ENCODE data around the gene ERICH6B.

Gene ERICH6B

GRCh38 chr13:45595965-45596364 lies 19.6 kb downstream of the ERICH6B start:
- Histone ChIP-seq H3K23ac (ENCODE audit: low read depth, low read length, poor library complexity) (no peak overlapping the region), H3K9me3 (replicated peaks in 1 of 2; ENCODE audit: control insufficient read depth in 2 of 2, insufficient read depth in 1 of 2, low read depth in 1 of 2, low read length in 2 of 2) (no peaks in the 10 kb centered on the region), H2BK15ac (ENCODE audit: low read length) (no peak overlapping the region), H3K18ac (ENCODE audit: low read length) (no peak overlapping the region), H4K91ac (ENCODE audit: low read depth, low read length, poor library complexity) (no peak overlapping the region), H3K4me2 (ENCODE audit: insufficient read depth, low read length, poor library complexity, severe bottlenecking) (no peak overlapping the region), H2AFZ (ENCODE audit: low read length) (no peak overlapping the region), H3K36me3 (replicated peaks in 1 of 2; ENCODE audit: control insufficient read depth in 2 of 2, insufficient read depth in 2 of 2, low read length in 2 of 2) (no peaks in the 10 kb centered on the region), H4K8ac (ENCODE audit: low read depth, low read length) (no peak overlapping the region), H2BK12ac (ENCODE audit: low read length) (no peak overlapping the region), H2BK120ac (ENCODE audit: low read depth, low read length) (no peak overlapping the region), H3K9ac (ENCODE audit: low read depth, low read length, poor library complexity) (no peak overlapping the region), H3K27me3 (ENCODE audit: control insufficient read depth in 3 of 3, insufficient read depth in 3 of 3, low read depth in 1 of 3, low read length in 3 of 3) (no peaks in the 10 kb centered on the region), H2AK5ac (ENCODE audit: low read depth, low read length) (no peak overlapping the region), H2BK5ac (ENCODE audit: low read length) (no peak overlapping the region), H3K14ac (ENCODE audit: low read length) (no peak overlapping the region), H3K4me1 (ENCODE audit: control insufficient read depth in 2 of 2, insufficient read depth in 1 of 2, low read depth in 1 of 2, low read length in 2 of 2) (no peaks in the 10 kb centered on the region), H3K4me3 (ENCODE audit: low read length in 2 of 2) (no peak overlapping the region), H3K27ac (replicated peaks; ENCODE audit: low read length) (no peak overlapping the region), H3K79me1 (ENCODE audit: low read depth, low read length) (no peaks in the 10 kb centered on the region), H3K4ac (ENCODE audit: low read length) (no peak overlapping the region)
- WGBS, 2 donors (ENCODE audit: extremely low coverage in 2 of 2, insufficient read length in 2 of 2, insufficient replicate concordance in 1 of 2) = no CpG with 5 or more reads among the region's 2 CpGs
- DNase-seq (ENCODE audit: low spot score) = no peak

- no peak overlapping the region for H3K4me3 ChIP-seq (ENCODE audit: low read length in 2 of 2)
These were observed 20.8 kb downstream of the ERICH6B start for GRCh38 chr13:45594764-45595163.

GRCh38 chr13:45594227-45594626 lies 21.3 kb downstream of the ERICH6B start:
- no CpG with 5 or more reads among the region's 2 CpGs for WGBS, 2 donors (ENCODE audit: extremely low coverage in 2 of 2, insufficient read length in 2 of 2, insufficient replicate concordance in 1 of 2)
- DNase-seq (ENCODE audit: low spot score) = no peak
- Histone ChIP-seq H4K91ac (ENCODE audit: low read depth, low read length, poor library complexity) (no peak overlapping the region), H2BK12ac (ENCODE audit: low read length) (no peak overlapping the region), H3K36me3 (replicated peaks in 1 of 2; ENCODE audit: control insufficient read depth in 2 of 2, insufficient read depth in 2 of 2, low read length in 2 of 2) (no peaks in the 10 kb centered on the region), H3K9ac (ENCODE audit: low read depth, low read length, poor library complexity) (no peak overlapping the region), H4K8ac (ENCODE audit: low read depth, low read length) (no peak overlapping the region), H3K4me3 (ENCODE audit: low read length in 2 of 2) (no peak overlapping the region), H3K4me1 (ENCODE audit: control insufficient read depth in 2 of 2, insufficient read depth in 1 of 2, low read depth in 1 of 2, low read length in 2 of 2) (no peaks in the 10 kb centered on the region), H3K79me1 (ENCODE audit: low read depth, low read length) (no peaks in the 10 kb centered on the region), H3K23ac (ENCODE audit: low read depth, low read length, poor library complexity) (no peak overlapping the region), H3K9me3 (replicated peaks in 1 of 2; ENCODE audit: control insufficient read depth in 2 of 2, insufficient read depth in 1 of 2, low read depth in 1 of 2, low read length in 2 of 2) (no peaks in the 10 kb centered on the region), H2AK5ac (ENCODE audit: low read depth, low read length) (no peak overlapping the region), H2AFZ (ENCODE audit: low read length) (no peak overlapping the region), H2BK120ac (ENCODE audit: low read depth, low read length) (no peak overlapping the region), H2BK5ac (ENCODE audit: low read length) (no peak overlapping the region), H2BK15ac (ENCODE audit: low read length) (no peak overlapping the region), H3K4ac (ENCODE audit: low read length) (no peak overlapping the region), H3K4me2 (ENCODE audit: insufficient read depth, low read length, poor library complexity, severe bottlenecking) (no peak overlapping the region), H3K18ac (ENCODE audit: low read length) (no peak overlapping the region), H3K27ac (replicated peaks; ENCODE audit: low read length) (no peak overlapping the region), H3K14ac (ENCODE audit: low read length) (no peak overlapping the region), H3K27me3 (ENCODE audit: control insufficient read depth in 3 of 3, insufficient read depth in 3 of 3, low read depth in 1 of 3, low read length in 3 of 3) (no peaks in the 10 kb centered on the region)

More at GRCh38 chr13:45594764-45595163, 20.8 kb downstream of the ERICH6B start:
- Histone ChIP-seq H2BK5ac (ENCODE audit: low read length) (no peak overlapping the region), H4K91ac (ENCODE audit: low read depth, low read length, poor library complexity) (no peak overlapping the region), H2AFZ (ENCODE audit: low read length) (no peak overlapping the region), H3K27ac (replicated peaks; ENCODE audit: low read length) (no peak overlapping the region), H3K27me3 (ENCODE audit: control insufficient read depth in 3 of 3, insufficient read depth in 3 of 3, low read depth in 1 of 3, low read length in 3 of 3) (no peaks in the 10 kb centered on the region), H2BK12ac (ENCODE audit: low read length) (no peak overlapping the region), H3K4ac (ENCODE audit: low read length) (no peak overlapping the region), H3K36me3 (replicated peaks in 1 of 2; ENCODE audit: control insufficient read depth in 2 of 2, insufficient read depth in 2 of 2, low read length in 2 of 2) (no peaks in the 10 kb centered on the region), H3K18ac (ENCODE audit: low read length) (no peak overlapping the region), H3K79me1 (ENCODE audit: low read depth, low read length) (no peaks in the 10 kb centered on the region), H3K23ac (ENCODE audit: low read depth, low read length, poor library complexity) (no peak overlapping the region), H3K4me1 (ENCODE audit: control insufficient read depth in 2 of 2, insufficient read depth in 1 of 2, low read depth in 1 of 2, low read length in 2 of 2) (no peaks in the 10 kb centered on the region), H2BK120ac (ENCODE audit: low read depth, low read length) (no peak overlapping the region), H4K8ac (ENCODE audit: low read depth, low read length) (no peak overlapping the region), H2BK15ac (ENCODE audit: low read length) (no peak overlapping the region), H3K9me3 (replicated peaks in 1 of 2; ENCODE audit: control insufficient read depth in 2 of 2, insufficient read depth in 1 of 2, low read depth in 1 of 2, low read length in 2 of 2) (no peaks in the 10 kb centered on the region), H3K9ac (ENCODE audit: low read depth, low read length, poor library complexity) (no peak overlapping the region), H2AK5ac (ENCODE audit: low read depth, low read length) (no peak overlapping the region), H3K14ac (ENCODE audit: low read length) (no peak overlapping the region), H3K4me2 (ENCODE audit: insufficient read depth, low read length, poor library complexity, severe bottlenecking) (no peak overlapping the region)
- DNase-seq (ENCODE audit: low spot score) = no peak
- WGBS, 2 donors (ENCODE audit: extremely low coverage in 2 of 2, insufficient read length in 2 of 2, insufficient replicate concordance in 1 of 2) = no CpG with 5 or more reads among the region's 3 CpGs

GRCh38 chr13:45592758-45593157 lies 22.8 kb downstream of the ERICH6B start:
- Histone ChIP-seq H2AK5ac (ENCODE audit: low read depth, low read length) (no peak overlapping the region), H3K79me1 (ENCODE audit: low read depth, low read length) (no peaks in the 10 kb centered on the region), H4K91ac (ENCODE audit: low read depth, low read length, poor library complexity) (no peak overlapping the region), H3K4me2 (ENCODE audit: insufficient read depth, low read length, poor library complexity, severe bottlenecking) (no peak overlapping the region), H3K18ac (ENCODE audit: low read length) (no peak overlapping the region), H3K14ac (ENCODE audit: low read length) (no peak overlapping the region), H3K23ac (ENCODE audit: low read depth, low read length, poor library complexity) (no peak overlapping the region), H3K27me3 (ENCODE audit: control insufficient read depth in 3 of 3, insufficient read depth in 3 of 3, low read depth in 1 of 3, low read length in 3 of 3) (no peaks in the 10 kb centered on the region), H2BK15ac (ENCODE audit: low read length) (no peak overlapping the region), H3K36me3 (replicated peaks in 1 of 2; ENCODE audit: control insufficient read depth in 2 of 2, insufficient read depth in 2 of 2, low read length in 2 of 2) (no peaks in the 10 kb centered on the region), H2BK120ac (ENCODE audit: low read depth, low read length) (no peak overlapping the region), H3K9ac (ENCODE audit: low read depth, low read length, poor library complexity) (no peak overlapping the region), H3K9me3 (replicated peaks in 1 of 2; ENCODE audit: control insufficient read depth in 2 of 2, insufficient read depth in 1 of 2, low read depth in 1 of 2, low read length in 2 of 2) (no peaks in the 10 kb centered on the region), H2BK12ac (ENCODE audit: low read length) (no peak overlapping the region), H3K4me3 (ENCODE audit: low read length in 2 of 2) (no peak overlapping the region), H4K8ac (ENCODE audit: low read depth, low read length) (no peak overlapping the region), H3K4me1 (ENCODE audit: control insufficient read depth in 2 of 2, insufficient read depth in 1 of 2, low read depth in 1 of 2, low read length in 2 of 2) (no peaks in the 10 kb centered on the region), H3K27ac (replicated peaks; ENCODE audit: low read length) (no peak overlapping the region), H2AFZ (ENCODE audit: low read length) (no peak overlapping the region), H2BK5ac (ENCODE audit: low read length) (no peak overlapping the region), H3K4ac (ENCODE audit: low read length) (no peak overlapping the region)
- WGBS, 2 donors (ENCODE audit: extremely low coverage in 2 of 2, insufficient read length in 2 of 2, insufficient replicate concordance in 1 of 2) = no CpG with 5 or more reads among the region's 2 CpGs
- DNase-seq (ENCODE audit: low spot score) = no peak
